Kidney tubule cell (primary cell): ENCODE data around the gene ZNF444.

Experiments used
- DNase-seq: peaks from one replicate; pipeline ENCODE4 v3.0.0-alpha.2; 2018; ENCODE audit warnings: low spot score

ZNF444 gene

GRCh38 chr19:56123266-56123891, 17.7 kb upstream of the ZNF444 start:
- no peak for DNase-seq

- no peak for DNase-seq
These were observed 16.5 kb upstream of the ZNF444 start for GRCh38 chr19:56124578-56124977.

- no peak for DNase-seq
These were observed 15.1 kb upstream of the ZNF444 start for GRCh38 chr19:56125806-56126590.

DNA sequence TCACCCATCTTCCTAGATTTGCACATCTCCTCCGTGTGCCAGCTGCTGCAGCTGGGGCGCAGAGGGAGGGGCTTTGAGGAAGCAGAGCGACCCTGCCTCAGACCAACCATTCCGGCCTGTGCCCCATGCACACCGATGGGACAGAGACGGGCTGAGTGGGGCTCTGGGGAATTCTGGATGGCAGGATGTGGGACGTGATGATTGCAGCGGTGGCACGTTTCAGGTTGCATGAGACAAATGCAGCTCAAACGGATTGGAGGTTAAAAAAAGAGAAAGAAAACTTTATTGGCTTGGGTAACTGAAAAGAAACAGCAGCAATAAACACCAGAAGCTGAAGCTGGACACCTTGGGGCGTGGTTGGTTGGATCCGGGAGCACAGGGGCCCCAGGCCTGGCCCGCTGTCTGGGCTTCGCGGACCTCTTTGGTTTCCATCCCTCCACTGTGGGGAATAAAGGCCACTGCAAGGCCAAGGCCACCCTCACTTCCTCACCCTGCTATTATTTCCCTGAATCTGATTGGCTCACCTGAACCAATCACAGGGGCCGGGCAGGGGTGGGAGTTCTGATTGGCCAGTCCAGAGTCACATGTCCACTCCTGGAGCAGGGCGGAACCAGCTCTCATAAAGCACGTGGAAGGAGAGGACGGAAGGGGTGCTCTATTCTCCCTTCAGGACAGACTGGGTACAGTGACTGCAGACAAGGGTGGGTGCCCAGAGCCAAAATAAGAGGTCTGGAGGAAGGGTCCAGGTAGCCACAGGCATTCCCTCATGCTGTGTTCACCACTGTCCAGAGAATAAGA, 13.9 kb upstream of the ZNF444 start:
- DNase-seq: no peak

DNA sequence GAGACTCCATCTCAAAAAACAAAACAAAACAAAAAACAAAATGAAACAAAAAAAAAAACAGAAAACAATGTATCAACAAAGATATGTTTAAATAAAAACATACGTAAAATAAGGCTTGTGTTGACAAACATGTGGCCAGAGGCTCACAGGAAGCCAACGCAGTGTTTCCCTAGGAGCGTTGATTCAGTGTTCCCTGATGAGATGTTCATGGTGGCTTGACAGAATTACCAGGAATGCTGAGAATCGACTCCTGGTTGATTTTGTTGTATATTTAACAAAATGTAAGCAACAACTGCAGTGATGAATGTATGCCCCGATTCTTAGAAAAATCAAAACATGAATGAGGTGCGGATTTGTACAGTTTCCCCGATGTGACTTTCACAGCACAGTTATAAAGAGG, 11.1 kb upstream of the ZNF444 start:
- DNase-seq: no peak

GRCh38 chr19:56131651-56132050, 9.4 kb upstream of the ZNF444 start:
- no peak for DNase-seq

- no peak for DNase-seq
These were observed 8.7 kb upstream of the ZNF444 start for GRCh38 chr19:56132316-56132822.

- no peak for DNase-seq
These were observed 7.0 kb upstream of the ZNF444 start for GRCh38 chr19:56133858-56134653.

DNA sequence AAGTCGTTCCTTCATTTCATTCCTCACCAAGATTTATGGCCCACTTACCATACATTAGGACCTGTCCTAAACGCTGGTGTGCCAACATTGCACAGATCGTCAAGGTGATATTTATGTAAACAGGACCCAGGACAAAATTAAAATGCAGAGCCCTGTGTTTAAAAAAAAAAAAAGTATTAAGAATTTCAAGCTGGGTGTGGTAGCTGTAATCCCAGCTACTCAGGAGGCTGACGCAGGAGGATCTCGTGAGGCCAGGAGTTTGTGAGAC, 6.5 kb upstream of the ZNF444 start:
- DNase-seq: no peak

GRCh38 chr19:56136362-56136761, 4.7 kb upstream of the ZNF444 start:
- no peak for DNase-seq

DNA sequence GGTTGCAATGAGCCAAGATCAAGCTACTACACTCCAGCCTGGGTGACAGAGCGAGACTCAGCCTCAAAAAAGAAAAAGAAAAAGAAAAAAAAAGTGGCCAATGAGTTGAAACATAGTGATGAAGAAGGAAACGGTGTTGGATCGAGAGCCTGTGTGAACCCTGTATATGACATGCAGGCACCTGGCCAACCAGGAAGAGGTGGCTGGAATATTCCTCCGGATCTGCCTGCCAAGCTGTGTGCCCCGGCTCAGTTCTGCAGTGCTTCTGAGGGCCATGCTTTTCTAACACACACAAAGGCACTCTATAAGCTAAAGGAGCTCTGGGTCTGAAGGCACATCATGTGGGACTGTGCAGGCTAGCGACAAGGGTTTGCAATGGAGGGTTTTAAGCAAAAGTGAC, 3.7 kb upstream of the ZNF444 start:
- DNase-seq: peak; percentile 49

GRCh38 chr19:56138069-56138468, 3.0 kb upstream of the ZNF444 start:
- DNase-seq: no peak

DNA sequence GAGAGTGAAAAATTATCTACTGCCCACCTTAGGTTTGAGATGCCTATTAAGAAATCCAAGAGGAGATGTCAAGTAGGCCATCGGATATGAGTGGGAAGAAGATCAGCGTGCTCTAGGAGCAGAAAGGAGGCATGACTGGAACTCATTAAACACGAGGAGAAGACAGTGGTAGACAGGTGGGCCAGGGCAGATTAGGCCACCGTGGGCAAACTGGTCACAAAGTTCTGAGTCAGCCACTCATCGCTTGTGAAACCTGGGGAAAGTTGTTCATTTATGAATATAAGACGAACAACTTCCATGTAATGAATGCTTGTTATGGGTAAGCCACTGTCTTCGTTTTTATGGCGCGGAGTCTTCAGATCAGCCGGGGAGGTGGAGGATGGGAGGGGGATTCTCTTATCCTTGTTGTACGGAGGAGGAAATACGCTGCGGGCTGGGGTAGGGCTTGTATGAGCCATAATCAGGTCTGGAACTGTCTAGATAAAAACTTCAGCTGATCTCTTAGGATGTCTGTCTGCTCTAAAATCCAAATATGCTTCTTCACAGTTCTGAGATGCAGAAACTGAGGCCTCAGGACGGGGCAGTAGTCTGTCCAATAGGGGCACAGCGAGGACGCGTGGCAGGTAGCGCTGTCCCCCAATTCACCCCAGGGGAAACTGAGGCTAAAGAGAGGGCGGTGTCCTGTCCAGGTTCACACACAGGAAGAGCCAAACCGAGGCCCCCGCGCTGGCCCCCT, 1.1 kb upstream of the ZNF444 start:
- peak; percentile 41 for DNase-seq

DNA sequence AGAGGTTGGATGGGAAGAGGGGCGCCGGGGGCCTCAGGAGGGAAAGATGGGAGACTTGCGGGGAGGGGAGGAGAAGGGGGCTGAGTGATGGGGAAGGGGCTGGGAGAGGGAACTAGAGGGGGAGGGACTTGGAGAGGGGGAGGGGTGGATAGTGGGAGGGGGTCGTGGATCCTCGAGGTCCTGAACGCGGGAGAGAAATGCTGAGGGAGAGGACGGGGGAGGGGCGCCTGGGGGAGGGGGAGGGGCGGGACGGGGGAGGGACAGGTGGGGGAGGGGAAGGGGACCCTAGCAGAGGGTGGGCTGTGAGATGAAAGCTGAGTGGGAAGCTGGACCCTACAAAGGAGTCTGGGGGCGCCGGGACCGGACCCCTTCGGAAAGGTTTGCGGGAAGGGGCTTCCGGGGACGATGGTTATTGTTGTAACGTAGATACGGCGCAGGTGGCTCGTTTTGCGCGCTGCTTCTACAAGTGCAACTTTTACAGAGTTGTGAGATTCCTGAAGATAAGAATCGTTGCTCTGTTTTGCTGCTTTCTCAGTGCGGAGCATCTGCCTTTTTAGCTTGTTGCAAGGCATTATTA, 418 bp downstream of the ZNF444 start:
- DNase-seq: no peak

DNA sequence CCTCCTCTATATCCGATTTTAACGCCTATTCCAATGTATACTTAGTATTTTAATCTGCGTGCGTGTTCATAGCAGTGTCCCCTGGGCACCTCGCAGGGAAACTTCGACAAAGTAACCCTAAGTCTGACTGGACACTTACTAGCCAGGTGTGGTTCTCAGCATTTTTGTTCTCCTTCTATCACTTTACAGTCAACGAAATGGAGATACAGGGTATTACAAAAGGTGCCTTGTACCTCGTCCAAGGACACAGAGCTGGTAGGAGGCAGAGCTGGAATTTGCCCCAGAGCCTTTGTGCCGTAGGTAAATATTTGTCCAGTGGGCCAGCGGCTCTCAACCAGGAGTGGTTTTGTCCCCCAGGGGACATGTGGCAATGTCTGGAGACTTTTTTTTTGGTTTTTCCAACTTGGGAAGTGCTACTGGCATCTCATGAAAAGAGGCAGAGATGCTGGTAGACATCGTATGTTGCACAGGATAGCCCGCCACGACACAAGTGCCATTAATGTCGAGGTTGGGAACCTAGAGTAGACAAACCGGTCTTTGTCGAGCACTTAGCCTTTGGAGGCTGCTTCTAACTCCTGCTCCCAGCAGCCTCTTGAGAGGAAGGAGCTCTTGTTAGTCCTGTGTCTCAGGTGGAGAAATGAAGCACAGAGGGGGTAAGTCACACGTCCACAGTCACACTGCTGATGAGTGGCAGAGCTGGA, 1.1 kb downstream of the ZNF444 start:
- peak; percentile 13 for DNase-seq

GRCh38 chr19:56142897-56143434, 1.9 kb downstream of the ZNF444 start:
- DNase-seq: no peak

DNA sequence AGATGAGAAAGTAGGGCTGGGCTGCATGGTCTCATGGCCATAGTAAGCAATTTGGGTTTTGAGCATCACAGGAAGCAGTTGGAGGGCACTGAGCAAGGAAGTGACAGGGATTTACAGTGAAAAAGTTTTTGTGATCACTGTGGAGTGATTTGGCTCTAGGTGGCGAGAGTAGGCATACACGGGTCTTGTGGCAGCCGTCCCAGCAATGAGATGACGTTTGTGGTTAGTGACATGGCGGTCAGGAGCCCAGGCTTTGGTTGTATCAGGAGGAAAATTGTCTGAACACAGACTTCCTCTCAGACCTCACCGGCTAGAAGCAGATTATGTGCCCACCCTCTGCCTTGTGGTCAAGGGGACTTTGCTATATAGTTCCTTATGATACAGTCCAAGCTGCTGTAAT, 3.3 kb downstream of the ZNF444 start:
- no peak for DNase-seq

- DNase-seq: no peak
These were observed 3.7 kb downstream of the ZNF444 start for GRCh38 chr19:56144831-56145230.

GRCh38 chr19:56145698-56146097, 4.6 kb downstream of the ZNF444 start:
- no peak for DNase-seq

- no peak for DNase-seq
These were observed 5.8 kb downstream of the ZNF444 start for GRCh38 chr19:56146904-56147303.
